OCI-LY1 (cell line): ENCODE measurements around the gene CFAP251.

ENCODE experiments used
- CTCF ChIP-seq: fragments of 200-600 bp; sonication (generic), shearing (Covaris generic); IDR thresholded peaks from 2 replicates; pipeline ENCODE4 v1.5.1; 2017; ENCODE audit warnings: mild to moderate bottlenecking, antibody characterized with exemption, low read length, moderate library complexity, mixed read lengths
- EZH2 ChIP-seq: fragments of 200-600 bp; sonication (generic), shearing (Covaris generic); IDR thresholded peaks from 2 replicates; pipeline ENCODE4 v1.8.0; 2017; ENCODE audit warnings: borderline replicate concordance, mixed run types, mild to moderate bottlenecking, antibody characterized with exemption, low read length, moderate library complexity, mixed read lengths

- no peak for TF ChIP-seq CTCF
- no peak for TF ChIP-seq EZH2
Measured at GRCh38 chr12:121927813-121928212, 9.4 kb downstream of the CFAP251 start.
